ENCODE results near the gene ZNF609.

DNA sequence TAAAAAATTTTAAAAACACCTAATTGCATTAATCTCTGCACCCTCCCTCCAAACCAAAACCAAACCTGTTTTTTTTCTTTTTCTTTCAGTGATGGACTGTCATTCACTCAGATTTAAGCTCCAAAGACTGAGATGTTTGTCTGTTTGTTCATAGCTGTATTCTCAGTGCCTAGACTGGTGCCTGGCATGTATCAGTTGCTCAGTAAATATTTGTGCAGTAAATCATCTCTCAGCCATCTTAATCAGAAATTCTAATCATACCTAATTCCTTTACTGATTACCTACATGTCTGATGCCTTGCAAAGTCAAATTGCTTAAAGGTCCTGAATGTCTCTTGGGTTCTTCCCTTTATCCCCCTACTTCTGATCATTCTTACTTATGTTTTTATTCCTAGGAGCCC, 138.8 kb downstream of the ZNF609 start:
- TF ChIP-seq, protein P1, sequence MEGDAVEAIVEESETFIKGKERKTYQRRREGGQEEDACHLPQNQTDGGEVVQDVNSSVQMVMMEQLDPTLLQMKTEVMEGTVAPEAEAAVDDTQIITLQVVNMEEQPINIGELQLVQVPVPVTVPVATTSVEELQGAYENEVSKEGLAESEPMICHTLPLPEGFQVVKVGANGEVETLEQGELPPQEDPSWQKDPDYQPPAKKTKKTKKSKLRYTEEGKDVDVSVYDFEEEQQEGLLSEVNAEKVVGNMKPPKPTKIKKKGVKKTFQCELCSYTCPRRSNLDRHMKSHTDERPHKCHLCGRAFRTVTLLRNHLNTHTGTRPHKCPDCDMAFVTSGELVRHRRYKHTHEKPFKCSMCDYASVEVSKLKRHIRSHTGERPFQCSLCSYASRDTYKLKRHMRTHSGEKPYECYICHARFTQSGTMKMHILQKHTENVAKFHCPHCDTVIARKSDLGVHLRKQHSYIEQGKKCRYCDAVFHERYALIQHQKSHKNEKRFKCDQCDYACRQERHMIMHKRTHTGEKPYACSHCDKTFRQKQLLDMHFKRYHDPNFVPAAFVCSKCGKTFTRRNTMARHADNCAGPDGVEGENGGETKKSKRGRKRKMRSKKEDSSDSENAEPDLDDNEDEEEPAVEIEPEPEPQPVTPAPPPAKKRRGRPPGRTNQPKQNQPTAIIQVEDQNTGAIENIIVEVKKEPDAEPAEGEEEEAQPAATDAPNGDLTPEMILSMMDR (IDR thresholded peaks at IDR 0.05; ENCODE audit: low read depth, low read length, missing input control), result no peak
- TF ChIP-seq GABPA (IDR thresholded peaks at IDR 0.05 in 1 of 2, conservative IDR thresholded peaks at IDR 0.05 in 1 of 2) (no peak), YY1 (IDR thresholded peaks at IDR 0.05) (no peak), REST (IDR thresholded peaks at IDR 0.05) (no peak), EGR1 (IDR thresholded peaks at IDR 0.05; ENCODE audit: low read depth in 2 of 2) (no peak), JUND (IDR thresholded peaks at IDR 0.05) (no peak), ATF3 (IDR thresholded peaks at IDR 0.05) (no peak), RXRA (IDR thresholded peaks at IDR 0.05) (no peak), TAF1 (conservative IDR thresholded peaks at IDR 0.05) (no peak), SP1 (IDR thresholded peaks at IDR 0.05) (no peak), FOXA1 (IDR thresholded peaks at IDR 0.05) (no peak), HNF4G (IDR thresholded peaks at IDR 0.05) (no peak), HNF4A (conservative IDR thresholded peaks at IDR 0.05) (no peak)
- TF ChIP-seq, protein P2, sequence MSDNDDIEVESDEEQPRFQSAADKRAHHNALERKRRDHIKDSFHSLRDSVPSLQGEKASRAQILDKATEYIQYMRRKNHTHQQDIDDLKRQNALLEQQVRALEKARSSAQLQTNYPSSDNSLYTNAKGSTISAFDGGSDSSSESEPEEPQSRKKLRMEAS (IDR thresholded peaks at IDR 0.05), result no peak

Data from liver (tissue), 3 donors.